Germinal center (tissue), 1 donor: Measurements from ENCODE around the gene ZNF451.

ENCODE experiments used
- DNase-seq: peaks from one replicate; pipeline ENCODE4 v3.0.0; 2012; ENCODE audit warnings: mixed read lengths, low spot score

ZNF451 gene

GRCh38 chr6:57147955-57148858 lies 58.2 kb downstream of the ZNF451 start:
- no peak for DNase-seq

GRCh38 chr6:57158658-57159057 lies 68.7 kb downstream of the ZNF451 start:
- DNase-seq = no peak

GRCh38 chr6:57159127-57159526 lies 69.1 kb downstream of the ZNF451 start:
- DNase-seq = no peak

GRCh38 chr6:57162028-57162427 lies 72.0 kb downstream of the ZNF451 start:
- DNase-seq = no peak

DNA sequence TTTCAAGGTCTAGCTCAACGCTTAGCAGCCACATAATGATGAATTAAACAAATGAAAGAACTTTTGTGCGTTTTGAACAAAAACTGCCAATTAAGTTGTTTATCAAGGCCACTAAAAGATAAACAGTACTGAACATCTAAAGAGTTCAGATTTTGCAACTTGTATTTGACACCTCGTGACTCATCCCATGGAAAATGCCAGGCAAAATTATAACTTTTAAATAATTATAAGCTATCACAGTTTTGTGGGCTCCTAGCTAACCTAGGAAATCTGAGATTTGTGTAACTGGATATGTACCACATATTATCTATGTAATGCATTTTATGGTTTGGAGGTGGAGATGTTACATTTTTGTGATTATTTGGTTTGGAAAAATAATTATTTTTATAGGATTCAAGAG lies 72.5 kb downstream of the ZNF451 start:
- DNase-seq = no peak

DNA sequence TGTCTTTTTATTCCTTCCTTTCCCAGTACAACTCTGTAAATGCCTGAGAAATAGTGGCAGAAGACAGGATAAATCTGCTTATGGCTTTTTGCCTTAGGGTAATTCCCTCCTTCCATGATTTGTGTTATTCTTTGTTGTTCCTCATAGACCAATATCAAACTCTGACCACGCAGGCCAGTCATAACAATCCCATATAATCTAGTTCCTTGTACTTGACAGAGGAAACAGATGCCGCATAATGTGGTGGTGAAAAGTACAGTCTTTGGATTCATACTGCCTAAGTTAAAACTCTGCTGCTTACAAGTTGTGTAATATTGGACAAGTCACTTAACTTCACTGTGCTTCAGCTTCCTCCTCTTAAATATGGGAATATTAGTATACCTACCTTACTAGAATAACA lies 74.0 kb downstream of the ZNF451 start:
- no peak for DNase-seq

DNA sequence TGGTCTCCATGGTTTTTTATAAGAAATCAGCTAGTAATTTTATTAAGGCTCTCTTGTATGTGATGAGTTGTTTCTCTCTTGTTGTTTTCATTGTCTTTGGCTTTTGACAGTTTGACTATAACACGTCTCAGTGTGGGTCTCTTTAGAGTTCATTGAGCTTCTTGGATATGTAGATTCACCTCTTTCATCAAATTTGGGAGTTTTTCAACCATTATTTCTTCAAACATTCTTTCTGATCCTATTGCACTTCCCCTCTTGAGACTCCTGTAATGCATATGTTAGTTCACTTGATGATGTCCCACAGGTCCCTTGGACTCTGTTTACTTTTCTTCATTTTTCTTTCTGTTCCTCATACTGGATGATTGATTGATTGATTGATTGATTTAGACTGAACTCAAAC lies 75.1 kb downstream of the ZNF451 start:
- DNase-seq = no peak

DNA sequence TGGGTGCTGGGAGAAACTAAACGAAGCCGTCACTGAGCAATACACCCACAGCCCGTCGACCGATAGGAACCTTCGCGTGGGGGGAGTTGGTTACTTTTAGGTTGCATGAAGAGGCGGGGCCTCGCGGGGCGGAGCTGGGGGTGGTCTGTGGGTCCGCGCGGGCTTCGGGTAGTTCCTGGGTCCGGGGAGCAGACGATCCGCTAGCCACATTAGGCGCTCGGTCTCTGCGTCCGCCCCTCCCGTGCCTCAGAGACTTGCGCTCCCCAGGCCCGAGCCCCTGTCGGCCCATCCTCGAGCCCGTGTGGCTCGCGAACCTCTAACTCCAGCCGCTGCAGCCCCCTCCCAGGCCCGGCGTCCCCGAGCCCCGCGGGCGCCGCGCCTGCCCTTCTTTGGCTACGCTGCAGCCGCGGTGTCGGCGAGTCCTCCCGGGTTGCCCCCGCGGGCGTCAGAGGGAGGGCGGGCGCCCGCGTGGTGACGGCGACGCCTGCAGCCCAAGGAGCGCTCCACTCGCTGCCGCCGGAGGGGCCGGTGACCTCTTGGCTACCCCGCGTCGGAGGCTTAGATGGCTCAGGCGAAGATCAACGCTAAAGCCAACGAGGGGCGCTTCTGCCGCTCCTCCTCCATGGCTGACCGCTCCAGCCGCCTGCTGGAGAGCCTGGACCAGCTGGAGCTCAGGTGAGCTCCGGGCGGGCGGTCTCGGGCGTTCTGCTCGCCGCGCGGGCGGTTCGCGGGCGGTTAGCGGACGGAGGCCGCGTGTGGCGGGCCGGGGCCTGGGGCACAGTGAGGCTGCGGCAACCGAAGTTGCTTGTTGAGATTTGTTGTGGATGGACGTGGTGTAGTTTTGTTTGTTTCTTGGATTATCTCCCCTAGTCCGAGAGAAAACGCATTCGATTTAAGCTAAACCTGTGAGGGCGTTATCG lies 82.4 kb downstream of the ZNF451 start, which contains the start of gene BAG2:
TSS of gene BAG2 (plus strand) at position 191 of the 920 bp plus-strand sequence. CDS start at position 563, 372 bp downstream.
- peak; percentile 89 for DNase-seq

DNA sequence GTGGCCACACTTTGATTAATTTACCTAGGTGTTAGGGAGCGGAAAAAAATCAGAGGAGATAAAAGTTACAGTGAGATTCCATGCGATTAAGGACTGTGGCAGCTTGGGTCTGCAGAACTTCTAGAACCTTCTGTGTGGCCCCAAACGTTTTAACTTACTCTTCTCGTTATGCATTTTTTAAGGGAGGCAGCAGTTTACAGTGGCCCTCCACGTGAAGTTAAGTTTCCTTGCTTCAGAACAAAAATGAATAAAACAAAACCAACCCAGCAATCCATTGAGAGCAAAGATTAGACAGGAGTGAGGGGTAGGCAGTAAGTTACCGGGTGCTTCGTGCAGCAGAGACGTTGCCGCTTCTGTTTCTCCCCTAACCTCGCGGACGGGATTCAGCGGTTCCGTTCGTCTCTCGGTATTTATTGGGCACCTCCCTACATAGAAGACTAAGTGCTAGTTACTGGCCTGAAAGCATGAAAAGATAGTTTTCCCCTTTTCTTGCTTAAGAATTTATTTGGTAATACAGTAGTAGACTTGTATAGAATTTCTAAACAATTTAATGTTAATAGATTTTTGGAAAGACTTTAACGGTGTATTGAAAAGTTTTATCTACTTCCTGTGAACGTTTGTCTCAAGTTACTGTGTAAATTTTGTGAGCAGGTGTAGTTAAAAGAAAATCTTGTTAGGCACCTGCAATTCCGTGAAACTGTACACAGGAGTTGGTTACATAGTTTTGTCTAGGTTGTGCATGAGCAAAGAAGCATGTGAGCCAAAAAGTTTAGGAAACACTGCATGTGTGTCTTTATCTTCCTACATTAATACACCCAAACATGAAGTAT lies 83.3 kb downstream of the ZNF451 start:
- DNase-seq = peak; percentile 41

- no peak for DNase-seq
Measured at GRCh38 chr6:57173886-57174510, 84.0 kb downstream of the ZNF451 start.

- DNase-seq = no peak
Measured at GRCh38 chr6:57174511-57174907, 84.5 kb downstream of the ZNF451 start.

DNA sequence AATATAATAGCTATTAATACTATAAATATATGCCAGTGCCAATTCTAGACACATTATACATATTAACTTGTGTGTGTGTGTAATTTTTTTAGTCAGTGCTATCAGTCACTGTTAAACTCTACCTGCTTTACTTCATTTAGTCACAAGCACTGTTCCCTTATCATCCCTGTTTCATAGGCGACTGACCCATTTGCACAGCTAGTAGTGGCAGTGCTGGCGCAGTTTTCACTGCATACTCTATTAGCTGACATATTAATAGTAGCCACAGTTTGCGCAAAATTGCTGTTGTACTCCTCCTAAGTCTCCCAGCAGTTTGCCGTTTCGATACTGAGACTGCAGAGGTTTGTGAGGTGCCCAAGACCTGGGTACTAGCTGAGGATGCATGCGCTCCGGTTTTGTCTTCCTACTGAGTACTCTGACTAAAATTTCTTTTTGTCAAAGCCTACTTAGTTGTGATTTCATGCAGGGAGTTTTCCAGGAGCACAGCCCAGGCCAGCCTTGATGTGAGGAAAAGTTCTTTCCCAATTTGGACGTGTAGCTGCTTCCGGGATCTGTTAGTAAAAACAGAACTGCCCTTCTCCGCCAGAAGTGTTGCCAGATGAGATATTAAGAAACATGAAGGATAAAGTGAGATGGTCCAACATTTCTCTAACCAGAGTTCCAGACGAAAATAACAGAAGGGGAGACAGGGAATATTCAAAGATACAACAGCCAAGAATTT lies 87.7 kb downstream of the ZNF451 start:
- no peak for DNase-seq

- no peak for DNase-seq
Measured at GRCh38 chr6:57180596-57180995, 90.6 kb downstream of the ZNF451 start.

DNA sequence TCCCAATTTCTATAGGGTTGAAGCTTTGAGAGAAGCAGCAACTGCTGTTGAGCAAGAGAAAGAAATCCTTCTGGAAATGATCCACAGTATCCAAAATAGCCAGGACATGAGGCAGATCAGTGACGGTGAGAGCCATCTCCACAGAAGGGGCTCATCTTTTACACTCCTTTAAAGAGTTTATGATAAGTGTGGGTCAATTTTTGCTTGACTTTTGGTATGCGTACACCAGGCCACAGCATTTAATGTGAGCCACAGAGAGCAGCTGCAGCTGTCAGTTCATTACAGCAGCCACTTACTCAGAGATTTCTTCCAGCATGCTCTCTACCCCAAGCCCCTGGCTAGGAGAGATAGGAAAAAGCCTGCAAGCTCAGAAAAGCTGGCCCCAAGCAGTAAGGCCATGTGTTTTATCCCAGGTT lies 92.0 kb downstream of the ZNF451 start:
- DNase-seq = no peak

DNA sequence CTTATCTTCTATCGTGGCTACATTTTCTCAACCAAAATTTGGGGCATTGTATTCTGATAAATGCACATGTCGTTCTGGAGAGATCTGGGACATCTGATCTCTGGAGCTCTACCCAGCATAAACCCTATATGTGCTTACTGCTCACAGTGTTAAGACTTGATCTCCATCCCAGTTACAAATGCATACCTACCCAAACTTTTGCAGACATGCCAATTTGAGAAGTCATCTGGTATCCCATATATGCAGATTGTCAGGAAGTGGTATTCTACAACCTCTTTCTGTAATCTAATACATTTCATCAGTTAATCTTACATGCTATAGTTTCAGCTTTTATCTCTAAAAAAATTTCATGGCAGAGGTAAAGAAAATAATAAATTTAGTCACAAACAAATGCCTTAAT lies 93.3 kb downstream of the ZNF451 start:
- DNase-seq = no peak

DNA sequence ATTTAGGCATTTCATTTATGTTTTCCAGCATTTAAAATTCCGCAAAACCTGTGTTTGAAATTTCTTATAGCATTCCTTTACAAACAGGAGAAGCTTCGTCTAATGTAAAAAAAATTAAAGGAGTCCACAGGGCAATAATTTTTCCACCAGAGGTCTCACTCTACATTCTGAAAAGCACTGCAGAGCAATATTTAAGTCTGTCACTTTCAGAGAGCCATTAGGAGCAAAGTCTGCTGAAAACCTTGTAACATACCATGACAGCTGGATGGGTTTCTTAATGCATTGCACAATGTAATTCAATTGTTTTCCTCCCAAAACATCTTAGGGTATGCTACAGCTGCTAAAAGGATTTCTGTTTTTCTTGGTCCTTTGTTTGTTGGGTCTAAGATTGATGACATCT lies 100.2 kb downstream of the ZNF451 start:
- DNase-seq = no peak

- no peak for DNase-seq
Measured at GRCh38 chr6:57193177-57193576, 103.2 kb downstream of the ZNF451 start.

- DNase-seq = no peak
Measured at GRCh38 chr6:57195457-57195856, 105.5 kb downstream of the ZNF451 start.

- no peak for DNase-seq
Measured at GRCh38 chr6:57198926-57199636, 109.1 kb downstream of the ZNF451 start.

- no peak for DNase-seq
Measured at GRCh38 chr6:57201718-57202117, 111.7 kb downstream of the ZNF451 start.
